Measurements from ENCODE around the gene TIAM2. TPM values are rescaled to one million over a fixed set of nuclear protein-coding genes. Genes with fewer than 3 reads are reported as not detected.

Gene TIAM2
- total RNA-seq, 3 donors from 2014 or later (not counting 1 experiment from before 2014, with no cell fraction given) = 6.5 to 11.1 (median 8.7) TPM

- no peaks in the 10 kb centered on the region for H3K27me3 ChIP-seq (ENCODE audit: control insufficient read depth, insufficient read depth, low read length)
- no peak for TF ChIP-seq CTCF (IDR thresholded peaks at IDR 0.05)
- H3K27ac ChIP-seq (ENCODE audit: low read length) = no peak overlapping the region
- DNase-seq (no peak), ATAC-seq (no peak)
- WGBS (ENCODE audit: insufficient coverage) = 98% methylated on average over 10 of the region's 12 CpGs
- H3K36me3 Mint-ChIP-seq = no peaks in the 10 kb centered on the region
- H3K36me3 ChIP-seq (ENCODE audit: control insufficient read depth, insufficient read depth, low read length) = no peaks in the 10 kb centered on the region
- no peaks in the 10 kb centered on the region for H3K9me3 ChIP-seq (ENCODE audit: control insufficient read depth, insufficient read depth, low read length)
- no peak overlapping the region for H3K4me3 ChIP-seq (ENCODE audit: low read length)
- H3K4me3 Mint-ChIP-seq = no peak overlapping the region
- H3K9me3 Mint-ChIP-seq = no peaks in the 10 kb centered on the region
- no peak overlapping the region for H3K27ac Mint-ChIP-seq
- H3K4me1 Mint-ChIP-seq = no peaks in the 10 kb centered on the region
- peaks cover 5% of the 10 kb centered on the region in 2 donors for H3K27me3 Mint-ChIP-seq (ENCODE audit: low read depth in 2 of 2)
- intact Hi-C loops (cut with micrococcal nuclease) = no loop called here
- H3K4me1 ChIP-seq (ENCODE audit: control insufficient read depth, insufficient read depth, low read length) = no peaks in the 10 kb centered on the region
These were observed 46.7 kb downstream of the TIAM2 start for GRCh38 chr6:155041741-155042279.

- H3K4me1 ChIP-seq (ENCODE audit: control insufficient read depth, insufficient read depth, low read length) = no peaks in the 10 kb centered on the region
- TF ChIP-seq CTCF (IDR thresholded peaks at IDR 0.05) = no peak
- 87% methylated on average over 2 of the region's 2 CpGs for WGBS (ENCODE audit: insufficient coverage)
- DNase-seq = no peak
- Mint-ChIP-seq H3K4me3 (no peak overlapping the region), H3K27me3 (ENCODE audit: low read depth in 2 of 2) (peaks cover 6 to 7% of the 10 kb centered on the region in 2 donors), H3K36me3 (no peaks in the 10 kb centered on the region), H3K4me1 (no peaks in the 10 kb centered on the region), H3K9me3 (no peaks in the 10 kb centered on the region), H3K27ac (no peak overlapping the region)
- H3K36me3 ChIP-seq (ENCODE audit: control insufficient read depth, insufficient read depth, low read length) = no peaks in the 10 kb centered on the region
- H3K9me3 ChIP-seq (ENCODE audit: control insufficient read depth, insufficient read depth, low read length) = no peaks in the 10 kb centered on the region
- H3K27me3 ChIP-seq (ENCODE audit: control insufficient read depth, insufficient read depth, low read length) = no peaks in the 10 kb centered on the region
- no peak overlapping the region for H3K27ac ChIP-seq (ENCODE audit: low read length)
- H3K4me3 ChIP-seq (ENCODE audit: low read length) = no peak overlapping the region
- intact Hi-C loops (cut with micrococcal nuclease) = no loop called here
- ATAC-seq = no peak
These were observed 47.9 kb downstream of the TIAM2 start for GRCh38 chr6:155042983-155043382.

GRCh38 chr6:155045561-155046404, 50.7 kb downstream of the TIAM2 start:
- ATAC-seq = no peak
- no peaks in the 10 kb centered on the region for H3K36me3 Mint-ChIP-seq

More at GRCh38 chr6:155045561-155046404, 50.7 kb downstream of the TIAM2 start:
- H3K27me3 ChIP-seq (ENCODE audit: control insufficient read depth, insufficient read depth, low read length) = no peaks in the 10 kb centered on the region
- no peak overlapping the region for H3K27ac Mint-ChIP-seq
- H3K9me3 ChIP-seq (ENCODE audit: control insufficient read depth, insufficient read depth, low read length) = no peaks in the 10 kb centered on the region
- TF ChIP-seq CTCF (IDR thresholded peaks at IDR 0.05) = no peak
- 82% methylated on average over 6 of the region's 9 CpGs for WGBS (ENCODE audit: insufficient coverage)
- H3K4me1 ChIP-seq (ENCODE audit: control insufficient read depth, insufficient read depth, low read length) = peaks cover 12% of the 10 kb centered on the region
- DNase-seq = no peak
- intact Hi-C loops (cut with micrococcal nuclease) = no loop called here
- H3K36me3 ChIP-seq (ENCODE audit: control insufficient read depth, insufficient read depth, low read length) = no peaks in the 10 kb centered on the region
- H3K4me3 Mint-ChIP-seq = no peak overlapping the region
- peaks cover 7 to 8% of the 10 kb centered on the region in 2 donors for H3K4me1 Mint-ChIP-seq
- H3K27me3 Mint-ChIP-seq (ENCODE audit: low read depth in 2 of 2) = peaks cover 6 to 7% of the 10 kb centered on the region in 2 donors
- no peak overlapping the region for H3K27ac ChIP-seq (ENCODE audit: low read length)
- H3K9me3 Mint-ChIP-seq = no peaks in the 10 kb centered on the region
- H3K4me3 ChIP-seq (ENCODE audit: low read length) = no peak overlapping the region
